ENCODE results near the gene ADPRHL1. TPM values are rescaled to one million over a fixed set of nuclear protein-coding genes. Genes with fewer than 3 reads are reported as not detected.

Gene ADPRHL1
- total RNA-seq, 4 donors from 2014 or later, result 0.72 to 2.7 (median 1.7) TPM

DNA sequence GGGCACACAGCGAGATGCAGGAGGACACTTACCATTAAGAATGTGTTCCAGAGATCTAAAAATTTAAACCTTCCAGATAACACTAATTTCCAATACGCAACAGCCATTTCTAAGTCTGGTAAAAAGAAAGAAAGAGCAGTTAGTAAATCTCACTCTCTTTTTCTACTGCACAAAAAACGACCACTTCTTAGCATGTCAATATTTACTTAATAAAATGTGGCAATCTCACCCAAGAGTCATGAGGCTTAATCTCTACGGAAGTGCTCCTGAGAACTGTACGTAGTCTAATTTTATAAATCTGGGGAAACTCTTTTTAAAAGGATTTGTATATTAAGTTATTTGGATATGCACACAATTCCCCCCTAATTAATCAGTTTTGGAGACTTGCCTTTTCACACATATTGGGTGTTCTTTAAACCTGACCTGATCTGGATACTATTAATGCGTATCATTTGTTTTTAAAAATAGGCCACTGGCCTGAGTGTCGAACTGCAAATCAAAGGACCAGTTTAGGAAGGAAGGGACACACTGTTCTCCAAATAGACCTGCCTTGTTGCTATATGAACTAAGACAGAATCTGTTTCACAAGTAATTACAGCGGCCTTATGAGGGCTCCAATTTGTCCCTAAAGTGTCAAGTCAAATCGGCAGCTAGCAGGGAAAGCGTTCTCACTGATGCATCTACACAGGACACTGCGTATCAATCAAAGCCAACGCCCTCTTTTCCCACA lies 7.9 kb upstream of the ADPRHL1 start:
- no peak for ATAC-seq (ENCODE audit: low FRiP score)
- TF ChIP-seq, protein P1, sequence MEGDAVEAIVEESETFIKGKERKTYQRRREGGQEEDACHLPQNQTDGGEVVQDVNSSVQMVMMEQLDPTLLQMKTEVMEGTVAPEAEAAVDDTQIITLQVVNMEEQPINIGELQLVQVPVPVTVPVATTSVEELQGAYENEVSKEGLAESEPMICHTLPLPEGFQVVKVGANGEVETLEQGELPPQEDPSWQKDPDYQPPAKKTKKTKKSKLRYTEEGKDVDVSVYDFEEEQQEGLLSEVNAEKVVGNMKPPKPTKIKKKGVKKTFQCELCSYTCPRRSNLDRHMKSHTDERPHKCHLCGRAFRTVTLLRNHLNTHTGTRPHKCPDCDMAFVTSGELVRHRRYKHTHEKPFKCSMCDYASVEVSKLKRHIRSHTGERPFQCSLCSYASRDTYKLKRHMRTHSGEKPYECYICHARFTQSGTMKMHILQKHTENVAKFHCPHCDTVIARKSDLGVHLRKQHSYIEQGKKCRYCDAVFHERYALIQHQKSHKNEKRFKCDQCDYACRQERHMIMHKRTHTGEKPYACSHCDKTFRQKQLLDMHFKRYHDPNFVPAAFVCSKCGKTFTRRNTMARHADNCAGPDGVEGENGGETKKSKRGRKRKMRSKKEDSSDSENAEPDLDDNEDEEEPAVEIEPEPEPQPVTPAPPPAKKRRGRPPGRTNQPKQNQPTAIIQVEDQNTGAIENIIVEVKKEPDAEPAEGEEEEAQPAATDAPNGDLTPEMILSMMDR (IDR thresholded peaks at IDR 0.05), result no peak

DNA sequence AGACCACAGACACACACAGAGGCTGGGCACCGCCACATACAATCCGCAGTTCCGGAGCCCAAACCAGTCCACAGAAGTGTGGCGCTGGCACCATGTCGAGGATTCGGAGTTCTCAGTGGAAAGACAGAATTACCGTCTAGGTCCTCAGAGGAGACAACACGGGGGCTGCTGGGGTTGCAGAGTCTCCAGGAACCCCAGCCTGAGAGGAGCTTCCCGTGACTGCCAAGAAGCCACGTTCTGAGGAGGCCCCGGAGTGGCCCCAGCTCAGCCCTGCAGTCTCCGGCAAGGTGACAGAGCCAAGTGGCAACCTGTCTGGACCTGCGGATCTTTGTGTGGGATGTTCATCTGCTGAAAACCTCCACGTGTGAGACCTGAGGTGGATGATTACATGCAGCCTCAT lies 7.3 kb upstream of the ADPRHL1 start:
- ATAC-seq (ENCODE audit: low FRiP score) (no peak), DNase-seq (ENCODE audit: low spot score) (no peak)
- TF ChIP-seq, protein P1 (IDR thresholded peaks at IDR 0.05), result no peak

More for the DNA sequence above, 7.9 kb upstream of the ADPRHL1 start:
- DNase-seq (ENCODE audit: low spot score), result no peak

DNA sequence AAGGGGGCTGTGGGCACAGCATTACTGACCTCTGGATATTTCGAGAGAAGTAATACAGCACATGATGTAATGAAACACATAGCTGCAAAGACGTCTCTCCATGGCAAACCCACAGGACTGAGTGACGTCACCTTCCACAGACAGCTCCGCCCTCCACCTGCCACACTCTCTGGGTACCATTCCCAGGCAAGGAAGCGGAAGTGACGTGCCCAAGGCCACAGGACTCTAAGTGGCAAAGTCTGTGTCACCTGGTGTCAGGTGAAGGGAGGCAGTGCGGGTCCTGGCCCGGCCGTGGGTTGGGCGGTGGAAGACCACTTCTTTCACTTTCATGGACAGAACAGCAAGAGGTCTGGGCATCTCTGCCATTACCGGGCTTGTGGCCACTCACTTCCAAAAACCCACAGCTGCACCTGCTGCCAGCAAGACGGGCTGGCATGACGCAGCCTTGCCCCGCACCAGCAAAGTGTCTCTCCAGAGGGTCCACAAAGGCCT lies 6.8 kb upstream of the ADPRHL1 start:
- ATAC-seq (ENCODE audit: low FRiP score) (no peak), DNase-seq (ENCODE audit: low spot score) (no peak)
- TF ChIP-seq, protein P1 (IDR thresholded peaks at IDR 0.05), result no peak

DNA sequence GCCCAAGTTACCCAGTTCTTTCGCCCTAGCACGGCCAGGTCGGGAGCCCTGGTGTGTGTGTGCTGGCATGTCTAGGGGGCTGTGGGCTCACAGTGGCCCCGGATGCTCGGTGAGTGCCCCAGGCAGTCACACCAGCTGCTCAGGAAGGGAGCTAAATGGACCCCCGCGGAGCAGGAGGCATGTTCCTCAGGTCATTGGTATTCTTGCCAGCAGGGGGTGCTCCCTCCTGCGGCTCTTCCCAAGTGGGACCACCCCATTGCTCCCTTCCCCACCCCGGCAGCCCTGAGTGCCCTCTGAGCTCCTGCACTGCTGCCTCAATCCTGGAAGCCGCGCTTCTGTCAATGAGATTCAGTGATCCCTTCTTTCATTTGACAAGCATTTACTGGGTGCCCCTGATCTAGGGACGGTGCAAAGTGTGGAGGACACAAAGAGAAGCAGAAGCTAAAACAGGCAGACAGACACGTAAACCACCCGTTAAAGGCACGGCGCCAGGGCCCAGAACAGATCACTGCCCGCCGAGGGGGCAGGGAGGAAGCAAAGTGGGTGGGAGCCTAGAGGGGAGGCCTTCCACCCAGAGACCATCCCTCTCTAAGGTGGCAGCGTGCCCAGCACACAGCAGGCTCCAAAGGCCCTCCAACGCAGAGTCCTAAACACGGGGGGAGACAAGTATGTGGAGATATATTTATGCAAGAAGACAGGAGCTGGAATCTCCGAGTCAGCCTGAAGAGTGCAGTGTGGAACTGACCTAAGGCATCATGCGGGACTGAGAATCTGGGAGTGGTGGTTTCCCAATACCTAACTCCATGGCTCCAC lies 5.2 kb upstream of the ADPRHL1 start:
- TF ChIP-seq, protein P1 (IDR thresholded peaks at IDR 0.05), result no peak
- DNase-seq (ENCODE audit: low spot score) (no peak), ATAC-seq (ENCODE audit: low FRiP score) (peak; percentile 90)

DNA sequence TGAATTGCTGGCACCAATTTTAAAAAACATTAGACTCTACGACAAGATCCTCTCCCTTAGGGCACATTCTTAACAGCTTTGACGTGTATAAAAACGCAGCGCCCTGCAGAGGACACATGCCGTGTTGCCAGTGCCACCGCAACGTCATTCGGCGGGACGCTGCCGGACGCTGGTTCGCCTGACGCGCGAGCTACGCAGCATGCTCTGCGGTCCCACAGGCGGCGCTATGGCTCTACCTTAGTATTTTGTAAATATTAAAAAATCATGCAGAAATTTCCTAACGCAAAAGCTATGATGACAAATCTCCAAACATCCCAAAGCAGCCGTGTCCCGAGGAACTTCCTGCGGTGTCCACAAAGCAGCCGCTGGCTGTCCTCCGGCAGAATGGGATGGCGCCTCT lies 4.2 kb upstream of the ADPRHL1 start:
- no peak for ATAC-seq (ENCODE audit: low FRiP score)
- DNase-seq (ENCODE audit: low spot score), result no peak
- TF ChIP-seq, protein P1 (IDR thresholded peaks at IDR 0.05), result no peak

DNA sequence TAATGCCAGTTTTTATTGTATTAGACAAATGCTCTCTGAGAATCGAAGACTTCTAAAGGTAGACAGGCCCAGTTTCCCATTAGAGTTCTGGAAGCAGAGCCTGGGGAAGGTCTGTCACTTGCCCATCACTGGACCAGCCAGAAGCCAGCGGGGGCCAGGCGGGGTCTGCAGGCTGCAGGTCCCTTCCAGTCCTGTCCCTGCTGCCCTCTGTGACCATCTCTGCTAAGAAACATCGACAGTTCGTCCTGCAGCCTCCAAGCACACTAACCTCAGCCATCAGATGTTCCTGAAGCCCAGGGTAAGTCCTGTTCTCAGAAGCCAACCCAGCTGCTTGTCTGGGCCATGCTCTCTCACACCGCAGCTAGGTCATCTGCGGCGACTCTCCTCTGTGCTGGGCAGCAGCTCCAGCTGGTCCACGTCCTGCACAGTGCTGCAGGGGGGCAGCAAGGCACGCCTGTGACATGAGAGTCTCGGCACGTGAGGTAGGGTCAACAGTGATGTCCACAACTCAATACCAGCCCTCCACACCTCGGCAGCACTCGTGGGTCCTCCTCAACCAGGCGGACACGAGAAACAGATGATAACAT lies 2.9 kb upstream of the ADPRHL1 start:
- ATAC-seq (ENCODE audit: low FRiP score) (no peak), DNase-seq (ENCODE audit: low spot score) (no peak)
- TF ChIP-seq, protein P1 (IDR thresholded peaks at IDR 0.05), result no peak
